DOHH2 (cell line): Measurements from ENCODE around the gene PTK7.

ENCODE experiments used
- H3F3A ChIP-seq: fragments of 200-600 bp; sonication (generic), shearing (Covaris generic); 2 replicates; pipeline ENCODE4 v1.6.0; 2016; ENCODE audit warnings: antibody characterized with exemption, mild to moderate bottlenecking; ENCODE audit not compliant: control insufficient read depth, insufficient read depth
- H3K27ac ChIP-seq: fragments of 200-600 bp; sonication (generic); 2 replicates; pipeline ENCODE4 v1.5.1; 2014; ENCODE audit warnings: low read depth, mild to moderate bottlenecking, low read length, moderate library complexity
- H3K27me3 ChIP-seq: fragments of 200-600 bp; sonication (generic); 2 replicates; pipeline ENCODE4 v1.6.1; 2014; ENCODE audit warnings: mild to moderate bottlenecking, low read length, mixed read lengths; ENCODE audit not compliant: control insufficient read depth
- H3K36me3 ChIP-seq: fragments of 200-600 bp; sonication (generic); 2 replicates; pipeline ENCODE4 v1.6.1; 2014; ENCODE audit warnings: mild to moderate bottlenecking, low read length, moderate library complexity, mixed read lengths; ENCODE audit not compliant: control insufficient read depth
- H3K4me1 ChIP-seq: fragments of 200-600 bp; sonication (generic); 2 replicates; pipeline ENCODE4 v1.6.1; 2014; ENCODE audit warnings: mild to moderate bottlenecking, low read length, mixed read lengths; ENCODE audit not compliant: control insufficient read depth
- H3K4me2 ChIP-seq: fragments of 200-600 bp; sonication (generic); 2 replicates; pipeline ENCODE4 v1.6.0; 2014; ENCODE audit warnings: mild to moderate bottlenecking, low read length, moderate library complexity
- H3K4me3 ChIP-seq: fragments of 200-600 bp; sonication (generic); 2 replicates; pipeline ENCODE4 v1.5.1; 2014; ENCODE audit warnings: mild to moderate bottlenecking, low read length, mixed read lengths
- H3K79me2 ChIP-seq: fragments of 200-600 bp; sonication (generic); 2 replicates; pipeline ENCODE4 v1.6.1; 2014; ENCODE audit warnings: mild to moderate bottlenecking, low read length, mixed read lengths; ENCODE audit not compliant: control insufficient read depth
- H3K9me2 ChIP-seq: fragments of 200-600 bp; sonication (generic); replicated peaks from 2 replicates; pipeline ENCODE4 v1.6.1; 2014; ENCODE audit warnings: mild to moderate bottlenecking, low read length, mixed read lengths; ENCODE audit not compliant: control insufficient read depth
- H3K9me3 ChIP-seq: fragments of 200-600 bp; sonication (generic); 2 replicates; pipeline ENCODE4 v1.6.1; 2014; ENCODE audit warnings: antibody characterized with exemption, low read length, mixed read lengths; ENCODE audit not compliant: control insufficient read depth, insufficient read depth
- H4K20me1 ChIP-seq: fragments of 200-600 bp; sonication (generic); 2 replicates; pipeline ENCODE4 v1.6.0; 2014; ENCODE audit warnings: low read depth, mild to moderate bottlenecking, antibody characterized with exemption, low read length, moderate library complexity; ENCODE audit not compliant: control insufficient read depth, insufficient read depth
- EZH2phosphoT487 ChIP-seq: fragments of 200-600 bp; sonication (generic); IDR thresholded peaks from 2 replicates; pipeline ENCODE4 v1.6.1; 2017; ENCODE audit warnings: borderline replicate concordance, mild to moderate bottlenecking, antibody characterized with exemption, low read length, moderate library complexity, mixed read lengths
- TF ChIP-seq, protein P1 (sequence below): fragments of 200-600 bp; sonication (generic); IDR thresholded peaks from one replicate; pipeline ENCODE4 v1.5.1; 2014; ENCODE audit warnings: antibody characterized with exemption, mild to moderate bottlenecking, low read depth, low read length; ENCODE audit not compliant: poor library complexity, severe bottlenecking

PTK7 gene

DNA sequence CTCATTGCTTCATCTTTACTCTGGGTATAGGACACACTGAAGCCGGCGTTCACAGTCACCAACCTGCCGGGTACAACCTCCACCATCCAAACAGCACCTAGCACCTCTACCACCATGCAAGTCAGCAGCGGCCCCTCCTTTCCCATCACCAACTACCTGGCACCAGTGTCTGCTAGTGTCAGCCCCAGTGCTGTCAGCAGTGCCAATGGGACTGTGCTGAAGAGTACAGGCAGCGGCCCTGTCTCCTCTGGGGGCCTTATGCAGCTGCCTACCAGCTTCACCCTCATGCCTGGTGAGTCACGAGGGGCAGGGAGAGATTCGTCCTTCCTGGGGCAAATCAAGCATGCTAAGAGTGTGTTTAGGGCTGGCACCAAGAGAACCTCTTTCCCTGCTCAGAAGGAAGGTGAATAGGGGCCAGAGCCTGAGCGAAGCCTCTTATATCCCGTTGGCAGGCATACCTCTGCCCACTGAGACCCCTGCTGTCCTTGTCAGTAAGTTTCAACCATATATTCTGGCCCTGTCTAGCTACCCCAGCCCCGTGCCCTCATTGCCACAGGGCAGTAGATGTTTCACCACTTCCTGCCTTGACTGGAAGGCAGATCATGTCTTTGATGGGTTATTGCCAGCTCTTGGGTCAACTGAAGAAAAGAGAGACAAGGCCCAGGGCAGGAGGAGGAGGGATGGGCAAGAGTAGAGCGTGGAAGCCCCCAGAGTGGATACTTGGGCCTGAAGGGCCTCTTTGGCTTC lies 99.7 kb downstream of the PTK7 start:
- TF ChIP-seq EZH2phosphoT487: no peak
- TF ChIP-seq, protein P1, sequence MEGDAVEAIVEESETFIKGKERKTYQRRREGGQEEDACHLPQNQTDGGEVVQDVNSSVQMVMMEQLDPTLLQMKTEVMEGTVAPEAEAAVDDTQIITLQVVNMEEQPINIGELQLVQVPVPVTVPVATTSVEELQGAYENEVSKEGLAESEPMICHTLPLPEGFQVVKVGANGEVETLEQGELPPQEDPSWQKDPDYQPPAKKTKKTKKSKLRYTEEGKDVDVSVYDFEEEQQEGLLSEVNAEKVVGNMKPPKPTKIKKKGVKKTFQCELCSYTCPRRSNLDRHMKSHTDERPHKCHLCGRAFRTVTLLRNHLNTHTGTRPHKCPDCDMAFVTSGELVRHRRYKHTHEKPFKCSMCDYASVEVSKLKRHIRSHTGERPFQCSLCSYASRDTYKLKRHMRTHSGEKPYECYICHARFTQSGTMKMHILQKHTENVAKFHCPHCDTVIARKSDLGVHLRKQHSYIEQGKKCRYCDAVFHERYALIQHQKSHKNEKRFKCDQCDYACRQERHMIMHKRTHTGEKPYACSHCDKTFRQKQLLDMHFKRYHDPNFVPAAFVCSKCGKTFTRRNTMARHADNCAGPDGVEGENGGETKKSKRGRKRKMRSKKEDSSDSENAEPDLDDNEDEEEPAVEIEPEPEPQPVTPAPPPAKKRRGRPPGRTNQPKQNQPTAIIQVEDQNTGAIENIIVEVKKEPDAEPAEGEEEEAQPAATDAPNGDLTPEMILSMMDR: no peak
- H3K4me3 ChIP-seq: no peak overlapping the region
- H3K27ac ChIP-seq: no peak overlapping the region

DNA sequence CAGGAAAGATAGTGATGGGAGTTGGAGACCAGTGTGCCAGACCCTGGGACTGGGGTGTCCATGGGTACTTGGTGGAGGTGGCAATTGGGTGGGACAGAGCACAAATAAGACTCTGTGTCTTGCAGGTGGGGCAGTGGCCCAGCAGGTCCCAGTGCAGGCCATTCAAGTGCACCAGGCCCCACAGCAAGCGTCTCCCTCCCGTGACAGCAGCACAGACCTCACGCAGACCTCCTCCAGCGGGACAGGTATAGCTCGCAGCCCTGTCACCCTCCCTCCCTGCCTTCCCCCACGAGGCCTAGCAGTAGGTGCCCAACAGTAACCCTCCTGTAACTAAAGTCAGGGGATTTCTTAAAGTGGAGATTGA lies 100.3 kb downstream of the PTK7 start:
- H3K27ac ChIP-seq: no peak overlapping the region
- TF ChIP-seq, protein P1: no peak
- no peaks in the 10 kb centered on the region for H3K27me3 ChIP-seq

More for the DNA sequence above, 99.7 kb downstream of the PTK7 start:
- H3K79me2 ChIP-seq: peaks cover 51% of the 10 kb centered on the region
- peaks cover 17% of the 10 kb centered on the region for H3F3A ChIP-seq
- H3K4me1 ChIP-seq: peaks cover 26% of the 10 kb centered on the region
- H3K9me3 ChIP-seq: no peaks in the 10 kb centered on the region
- no peaks in the 10 kb centered on the region for H3K9me2 ChIP-seq
- peaks cover 71% of the 10 kb centered on the region for H3K36me3 ChIP-seq
- H3K4me2 ChIP-seq: no peak overlapping the region
- no peaks in the 10 kb centered on the region for H3K27me3 ChIP-seq
- peaks cover 28% of the 10 kb centered on the region for H4K20me1 ChIP-seq

DNA sequence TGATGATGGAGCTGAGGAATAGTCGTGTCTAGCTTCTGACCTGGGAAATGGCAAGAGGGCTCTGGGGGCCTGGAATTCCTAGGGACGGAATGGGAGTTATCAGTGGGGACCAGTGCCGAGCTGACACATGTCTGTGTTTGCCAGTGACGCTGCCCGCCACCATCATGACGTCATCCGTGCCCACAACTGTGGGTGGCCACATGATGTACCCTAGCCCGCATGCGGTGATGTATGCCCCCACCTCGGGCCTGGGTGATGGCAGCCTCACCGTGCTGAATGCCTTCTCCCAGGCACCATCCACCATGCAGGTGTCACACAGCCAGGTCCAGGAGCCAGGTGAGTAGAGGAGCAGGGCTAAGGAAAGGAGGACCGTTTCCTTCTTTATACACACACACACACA lies 102.0 kb downstream of the PTK7 start:
- H3K36me3 ChIP-seq: peaks cover 62% of the 10 kb centered on the region
- peaks cover 24% of the 10 kb centered on the region for H3F3A ChIP-seq
- H3K9me2 ChIP-seq: no peaks in the 10 kb centered on the region
- peaks cover 36% of the 10 kb centered on the region for H3K4me1 ChIP-seq
- H3K27me3 ChIP-seq: no peaks in the 10 kb centered on the region
- H3K4me2 ChIP-seq: no peak overlapping the region
- H3K27ac ChIP-seq: no peak overlapping the region
- H3K4me3 ChIP-seq: no peak overlapping the region
- H4K20me1 ChIP-seq: peaks cover 19% of the 10 kb centered on the region; the same call in 1 of the 2 replicates
- TF ChIP-seq, protein P1: no peak
- TF ChIP-seq EZH2phosphoT487: no peak
- H3K79me2 ChIP-seq: peaks cover 43% of the 10 kb centered on the region
- H3K9me3 ChIP-seq: no peaks in the 10 kb centered on the region

More for the DNA sequence above, 100.3 kb downstream of the PTK7 start:
- H3F3A ChIP-seq: peaks cover 22% of the 10 kb centered on the region
- H4K20me1 ChIP-seq: peaks cover 28% of the 10 kb centered on the region
- H3K4me2 ChIP-seq: no peak overlapping the region
- H3K4me1 ChIP-seq: peaks cover 31% of the 10 kb centered on the region
- H3K9me2 ChIP-seq: no peaks in the 10 kb centered on the region
- H3K79me2 ChIP-seq: peaks cover 50% of the 10 kb centered on the region
- no peaks in the 10 kb centered on the region for H3K9me3 ChIP-seq
- H3K36me3 ChIP-seq: peaks cover 73% of the 10 kb centered on the region
- H3K4me3 ChIP-seq: no peak overlapping the region
